NCI-H524 (cell line): ENCODE data around the gene IFRD1.
"Not testable (repeated sequence)": the region's sequence is repeated elsewhere in the genome, so short reads cannot be mapped to it uniquely, and the experiment has no call there.

Experiments used
- DNase-seq, 2 experiments: peaks; one replicate each; lab custom pipeline; 2025; lab: John Stamatoyannopoulos, UW

Gene IFRD1

GRCh38 chr7:112444505-112444904 is 5.8 kb upstream of the IFRD1 start:
- DNase-seq = no peak

GRCh38 chr7:112446431-112446830 is 3.8 kb upstream of the IFRD1 start:
- DNase-seq = no peak

- no peak for DNase-seq
Measured at GRCh38 chr7:112447406-112447805, 2.9 kb upstream of the IFRD1 start.

- DNase-seq = no peak
Measured at GRCh38 chr7:112448381-112448780, 1.9 kb upstream of the IFRD1 start.

GRCh38 chr7:112448891-112449290 is 1.4 kb upstream of the IFRD1 start:
- no peak for DNase-seq

GRCh38 chr7:112449353-112449752 is 907 bp upstream of the IFRD1 start:
- peak in 1 of 2 experiments; percentile 20 for DNase-seq

- DNase-seq = peak; percentile 90 to 97
Measured at GRCh38 chr7:112450807-112451761, 824 bp downstream of the IFRD1 start.

GRCh38 chr7:112452102-112452888 is 2.0 kb downstream of the IFRD1 start:
- DNase-seq = peak in 1 of 2 experiments; percentile 33

GRCh38 chr7:112453505-112454171 is 3.4 kb downstream of the IFRD1 start:
- no peak for DNase-seq

GRCh38 chr7:112454191-112454590 is 3.9 kb downstream of the IFRD1 start:
- not testable (repeated sequence) for DNase-seq

GRCh38 chr7:112459645-112460044 is 9.4 kb downstream of the IFRD1 start:
- no peak for DNase-seq

GRCh38 chr7:112462236-112462635 is 12.0 kb downstream of the IFRD1 start:
- DNase-seq = no peak

- DNase-seq = no peak
Measured at GRCh38 chr7:112467867-112468266, 17.6 kb downstream of the IFRD1 start.

GRCh38 chr7:112470194-112470593 is 19.9 kb downstream of the IFRD1 start:
- DNase-seq = no peak

GRCh38 chr7:112476390-112477052 is 26.3 kb downstream of the IFRD1 start:
- no peak for DNase-seq

GRCh38 chr7:112481121-112481736 is 31.0 kb downstream of the IFRD1 start:
- DNase-seq = no peak

- DNase-seq = no peak
Measured at GRCh38 chr7:112481833-112482670, 31.8 kb downstream of the IFRD1 start.

- peak in 1 of 2 experiments; percentile 39 for DNase-seq
Measured at GRCh38 chr7:112484671-112485167, 34.5 kb downstream of the IFRD1 start.

GRCh38 chr7:112485766-112486165 is 35.5 kb downstream of the IFRD1 start:
- peak; percentile 79 to 95 for DNase-seq
